ENCODE measurements around the gene TENM3. TPM values are rescaled to one million over a fixed set of nuclear protein-coding genes. Genes with fewer than 3 reads are reported as not detected.

Gene TENM3
- total RNA-seq, 1 experiment from 2014 or later = 0.87 TPM

DNA sequence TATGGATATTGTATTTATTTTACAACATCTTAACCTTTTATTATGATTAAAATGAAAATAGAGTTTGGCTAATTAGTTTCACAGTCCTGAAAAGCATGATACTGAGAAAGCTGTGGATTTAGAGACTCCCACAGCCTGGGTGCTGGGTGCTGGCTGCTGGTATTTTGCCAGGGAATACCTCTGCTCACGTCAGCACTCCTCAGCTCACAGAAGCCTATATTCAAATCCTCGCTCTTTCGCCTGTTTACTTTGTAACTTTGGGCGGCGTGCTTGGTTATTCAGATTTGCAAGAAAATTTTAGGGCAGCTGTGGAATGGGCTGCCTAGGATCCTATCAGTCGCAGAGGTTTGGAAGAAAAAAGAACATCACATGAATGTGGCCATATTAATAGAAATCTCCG is 412.1 kb downstream of the TENM3 start:
- no peaks in the 10 kb centered on the region for H3K4me1 ChIP-seq (ENCODE audit: insufficient read depth, low read length)
- CTCF ChIA-PET = no interaction called here
- no peak overlapping the region for H3K27ac ChIP-seq (ENCODE audit: low read length)
- intact Hi-C loops (cut with micrococcal nuclease) = no loop called here
- H3K9me3 ChIP-seq (ENCODE audit: low read length) = no peaks in the 10 kb centered on the region
- H3K36me3 ChIP-seq (ENCODE audit: low read depth, low read length) = no peaks in the 10 kb centered on the region
- no peaks in the 10 kb centered on the region for H3K9me2 ChIP-seq (replicated peaks; ENCODE audit: low read length)
- DNase-seq (no peak), ATAC-seq (no peak)
- TF ChIP-seq EZH2 (IDR thresholded peaks at IDR 0.05; ENCODE audit: low read length, unreplicated experiment) (no peak), EZH2phosphoT487 (IDR thresholded peaks at IDR 0.05; ENCODE audit: borderline replicate concordance, low read length) (no peak)
- TF ChIP-seq, protein P1, sequence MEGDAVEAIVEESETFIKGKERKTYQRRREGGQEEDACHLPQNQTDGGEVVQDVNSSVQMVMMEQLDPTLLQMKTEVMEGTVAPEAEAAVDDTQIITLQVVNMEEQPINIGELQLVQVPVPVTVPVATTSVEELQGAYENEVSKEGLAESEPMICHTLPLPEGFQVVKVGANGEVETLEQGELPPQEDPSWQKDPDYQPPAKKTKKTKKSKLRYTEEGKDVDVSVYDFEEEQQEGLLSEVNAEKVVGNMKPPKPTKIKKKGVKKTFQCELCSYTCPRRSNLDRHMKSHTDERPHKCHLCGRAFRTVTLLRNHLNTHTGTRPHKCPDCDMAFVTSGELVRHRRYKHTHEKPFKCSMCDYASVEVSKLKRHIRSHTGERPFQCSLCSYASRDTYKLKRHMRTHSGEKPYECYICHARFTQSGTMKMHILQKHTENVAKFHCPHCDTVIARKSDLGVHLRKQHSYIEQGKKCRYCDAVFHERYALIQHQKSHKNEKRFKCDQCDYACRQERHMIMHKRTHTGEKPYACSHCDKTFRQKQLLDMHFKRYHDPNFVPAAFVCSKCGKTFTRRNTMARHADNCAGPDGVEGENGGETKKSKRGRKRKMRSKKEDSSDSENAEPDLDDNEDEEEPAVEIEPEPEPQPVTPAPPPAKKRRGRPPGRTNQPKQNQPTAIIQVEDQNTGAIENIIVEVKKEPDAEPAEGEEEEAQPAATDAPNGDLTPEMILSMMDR (conservative IDR thresholded peaks at IDR 0.05; ENCODE audit: low read depth, low read length) = no peak
- no peaks in the 10 kb centered on the region for H3F3A ChIP-seq (ENCODE audit: low read length, unreplicated experiment)
- H2AFZ ChIP-seq (ENCODE audit: low read length) = no peak overlapping the region
- H4K20me1 ChIP-seq (ENCODE audit: low read length) = no peaks in the 10 kb centered on the region
- POLR2A ChIA-PET (ENCODE audit: unreplicated experiment) = no interaction called here
- no peaks in the 10 kb centered on the region for H3K27me3 ChIP-seq (ENCODE audit: low read length)
- no peak overlapping the region for H3K4me2 ChIP-seq (ENCODE audit: low read length)
- H3K4me3 ChIP-seq (ENCODE audit: low read length) = no peak overlapping the region
- no peak overlapping the region for H3K9ac ChIP-seq (ENCODE audit: low read length)
- no peaks in the 10 kb centered on the region for H3K79me2 ChIP-seq (ENCODE audit: low read length)
- BruUV-seq (replicated peaks) = no TSS peak

DNA sequence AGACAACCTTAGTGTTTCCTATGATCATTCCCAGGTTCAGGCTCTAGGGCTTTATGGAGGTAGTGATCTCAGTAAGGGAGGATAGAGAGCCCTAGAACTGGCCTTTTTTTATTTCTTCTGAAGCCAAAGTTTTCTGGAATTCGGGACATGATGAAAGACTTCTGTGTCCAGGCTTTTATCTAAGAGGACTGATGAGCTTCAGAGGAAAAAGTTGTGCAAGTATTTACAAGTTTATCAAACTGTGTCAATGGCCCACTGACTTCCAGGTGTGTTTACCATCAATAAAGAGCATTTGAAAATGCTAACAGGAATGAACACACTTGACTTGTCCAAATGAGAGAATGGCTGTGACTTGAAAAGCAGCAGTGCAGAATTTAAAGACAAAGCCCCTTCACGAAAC is 419.3 kb downstream of the TENM3 start:
- no peak overlapping the region for H3K27ac ChIP-seq (ENCODE audit: low read length)
- no peak overlapping the region for H3K4me2 ChIP-seq (ENCODE audit: low read length)
- ATAC-seq (no peak), DNase-seq (no peak)
- no peaks in the 10 kb centered on the region for H3K36me3 ChIP-seq (ENCODE audit: low read depth, low read length)
- intact Hi-C loops (cut with micrococcal nuclease) = no loop called here
- TF ChIP-seq, protein P1 (conservative IDR thresholded peaks at IDR 0.05; ENCODE audit: low read depth, low read length) = no peak
- TF ChIP-seq EZH2 (IDR thresholded peaks at IDR 0.05; ENCODE audit: low read length, unreplicated experiment) = no peak
- no peaks in the 10 kb centered on the region for H3K9me2 ChIP-seq (replicated peaks; ENCODE audit: low read length)
- H3K4me1 ChIP-seq (ENCODE audit: insufficient read depth, low read length) = no peaks in the 10 kb centered on the region
- H3K9ac ChIP-seq (ENCODE audit: low read length) = no peak overlapping the region
- no peaks in the 10 kb centered on the region for H3K27me3 ChIP-seq (ENCODE audit: low read length)
- CTCF ChIA-PET = no interaction called here
- no peaks in the 10 kb centered on the region for H3K79me2 ChIP-seq (ENCODE audit: low read length)
- no peaks in the 10 kb centered on the region for H3K9me3 ChIP-seq (ENCODE audit: low read length)
- POLR2A ChIA-PET (ENCODE audit: unreplicated experiment) = no interaction called here
- BruUV-seq (replicated peaks) = no TSS peak
- H4K20me1 ChIP-seq (ENCODE audit: low read length) = no peaks in the 10 kb centered on the region
- no peak overlapping the region for H2AFZ ChIP-seq (ENCODE audit: low read length)
- H3F3A ChIP-seq (ENCODE audit: low read length, unreplicated experiment) = no peaks in the 10 kb centered on the region
- H3K4me3 ChIP-seq (ENCODE audit: low read length) = no peak overlapping the region

- Histone ChIP-seq H4K20me1 (ENCODE audit: low read length) (no peaks in the 10 kb centered on the region), H3K36me3 (ENCODE audit: low read depth, low read length) (no peaks in the 10 kb centered on the region), H2AFZ (ENCODE audit: low read length) (no peak overlapping the region), H3K27ac (ENCODE audit: low read length) (no peak overlapping the region), H3K4me2 (ENCODE audit: low read length) (no peak overlapping the region), H3F3A (ENCODE audit: low read length, unreplicated experiment) (no peaks in the 10 kb centered on the region), H3K79me2 (ENCODE audit: low read length) (no peaks in the 10 kb centered on the region), H3K9me2 (replicated peaks; ENCODE audit: low read length) (no peaks in the 10 kb centered on the region), H3K9ac (ENCODE audit: low read length) (no peak overlapping the region), H3K9me3 (ENCODE audit: low read length) (no peaks in the 10 kb centered on the region), H3K27me3 (ENCODE audit: low read length) (no peaks in the 10 kb centered on the region), H3K4me1 (ENCODE audit: insufficient read depth, low read length) (no peaks in the 10 kb centered on the region), H3K4me3 (ENCODE audit: low read length) (no peak overlapping the region)
- TF ChIP-seq EZH2phosphoT487 (IDR thresholded peaks at IDR 0.05; ENCODE audit: borderline replicate concordance, low read length) = no peak
- TF ChIP-seq, protein P1 (conservative IDR thresholded peaks at IDR 0.05; ENCODE audit: low read depth, low read length) = no peak
- no peak for TF ChIP-seq EZH2 (IDR thresholded peaks at IDR 0.05; ENCODE audit: low read length, unreplicated experiment)
- ChIA-PET CTCF (no interaction called here), POLR2A (ENCODE audit: unreplicated experiment) (no interaction called here)
- intact Hi-C loops (cut with micrococcal nuclease) = no loop called here
- DNase-seq (no peak), ATAC-seq (no peak)
- BruUV-seq (replicated peaks) = no TSS peak
Measured at GRCh38 chr4:182671231-182671630, 428.0 kb downstream of the TENM3 start.
